SKM-1 treated with dmso at 0.1 percent for 144 hours (cell line): ENCODE results near the gene GRAMD1B.
A peak's percentile ranks its signal among the peaks of the same experiment; 100 is the strongest.
"Not testable (repeated sequence)": the region's sequence is repeated elsewhere in the genome, so short reads cannot be mapped to it uniquely, and the experiment has no call there.

Experiments used
- DNase-seq: peaks from one replicate; lab custom pipeline; 2025; ENCODE audit not compliant: unreplicated experiment; lab: John Stamatoyannopoulos, UW

The GRAMD1B gene

DNA sequence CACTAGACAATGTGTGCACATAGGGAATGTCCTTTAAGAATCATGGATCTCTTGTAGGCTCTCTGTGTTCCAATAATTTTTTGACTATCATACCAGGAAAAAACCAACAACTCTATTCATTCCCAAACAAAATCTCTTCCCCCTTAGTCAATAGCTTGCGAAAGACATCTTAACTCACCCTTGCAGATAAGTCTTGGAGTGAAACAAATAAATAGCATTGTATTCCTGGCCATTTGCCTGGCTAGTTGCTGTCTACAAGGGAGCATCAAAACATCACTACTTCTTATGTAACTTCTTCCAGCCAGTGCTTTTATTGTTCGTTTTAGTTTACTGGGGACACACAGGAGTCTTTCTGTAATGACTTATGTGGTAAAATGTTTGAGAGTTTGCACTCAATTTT, 194.9 kb downstream of the GRAMD1B start:
- no peak for DNase-seq

DNA sequence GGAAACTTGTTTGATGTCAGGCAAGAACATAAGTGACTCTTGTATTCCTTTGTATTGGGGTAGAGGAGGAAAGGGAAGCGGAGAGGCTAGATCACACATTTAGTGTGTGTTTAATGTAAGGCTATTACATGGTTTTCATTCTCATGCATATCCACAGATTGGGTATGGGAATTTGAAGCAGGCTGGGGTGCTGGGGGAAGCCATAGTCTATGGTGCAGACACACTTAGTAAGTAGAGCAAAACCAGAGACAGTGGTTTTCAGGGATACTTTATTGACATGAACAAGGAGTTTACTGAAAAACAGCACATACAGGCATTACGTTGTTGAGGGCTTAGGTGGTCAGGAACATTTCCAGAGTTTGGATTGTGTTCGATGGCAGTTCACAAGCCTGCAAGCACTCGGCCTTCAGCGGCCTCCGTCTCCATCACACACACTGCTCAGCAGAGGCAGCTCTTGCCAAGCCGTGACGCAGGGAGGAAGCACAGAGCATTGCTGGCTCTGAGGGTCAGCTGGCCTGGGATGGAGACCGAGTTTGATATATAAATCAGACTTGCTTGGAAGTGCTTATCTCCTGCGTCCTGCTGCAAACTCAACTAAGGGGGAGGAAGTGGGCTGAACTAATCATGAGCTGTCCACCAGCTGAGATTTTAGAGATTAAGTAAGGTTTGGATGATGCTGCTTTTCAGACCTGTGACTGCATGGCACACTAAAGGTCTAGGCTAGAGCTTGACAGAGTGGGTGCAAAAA, 199.0 kb downstream of the GRAMD1B start:
- DNase-seq: no peak

DNA sequence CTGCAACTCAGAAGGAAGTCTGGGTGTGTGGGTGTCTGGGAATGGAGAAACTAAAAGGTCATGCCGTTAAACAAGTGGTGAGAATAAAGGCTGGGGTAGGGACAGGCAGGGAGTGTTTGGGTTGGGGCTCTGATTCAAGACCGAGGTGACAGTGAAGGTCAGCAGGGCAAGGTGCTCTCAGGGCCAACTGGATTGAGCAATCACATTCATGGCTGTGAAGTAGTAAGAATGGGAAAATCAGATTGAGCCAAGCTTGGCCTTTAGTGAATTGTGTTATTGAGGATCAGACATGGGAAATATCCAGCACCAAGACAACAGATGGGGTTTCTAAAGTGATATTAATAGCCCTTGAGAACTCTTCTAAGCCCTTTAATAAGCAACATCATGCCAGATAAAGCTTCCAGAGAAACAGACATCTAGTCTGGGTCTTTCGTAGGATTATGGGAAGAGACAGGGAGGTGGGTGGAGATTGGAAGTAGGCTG, 200.1 kb downstream of the GRAMD1B start:
- no peak for DNase-seq

DNA sequence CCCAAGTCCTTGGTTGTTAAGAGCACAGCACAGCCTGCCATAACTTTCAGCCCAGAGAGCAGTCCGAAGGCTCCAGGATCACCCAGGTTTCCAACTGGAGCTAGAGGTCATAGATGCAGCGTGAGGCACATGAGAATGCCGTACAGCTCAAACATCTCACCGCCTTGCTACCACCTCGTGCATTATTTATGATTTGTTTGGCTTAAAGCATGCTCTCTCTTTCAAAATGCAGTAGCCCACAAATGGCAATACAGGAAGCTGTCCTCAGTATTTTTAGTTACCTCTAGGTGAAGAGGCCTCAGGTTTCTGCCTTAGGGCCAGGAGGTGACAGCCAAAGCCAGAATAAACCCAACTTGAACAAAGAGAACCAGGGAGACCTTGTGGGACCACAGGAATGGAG, 210.0 kb downstream of the GRAMD1B start:
- DNase-seq: no peak

DNA sequence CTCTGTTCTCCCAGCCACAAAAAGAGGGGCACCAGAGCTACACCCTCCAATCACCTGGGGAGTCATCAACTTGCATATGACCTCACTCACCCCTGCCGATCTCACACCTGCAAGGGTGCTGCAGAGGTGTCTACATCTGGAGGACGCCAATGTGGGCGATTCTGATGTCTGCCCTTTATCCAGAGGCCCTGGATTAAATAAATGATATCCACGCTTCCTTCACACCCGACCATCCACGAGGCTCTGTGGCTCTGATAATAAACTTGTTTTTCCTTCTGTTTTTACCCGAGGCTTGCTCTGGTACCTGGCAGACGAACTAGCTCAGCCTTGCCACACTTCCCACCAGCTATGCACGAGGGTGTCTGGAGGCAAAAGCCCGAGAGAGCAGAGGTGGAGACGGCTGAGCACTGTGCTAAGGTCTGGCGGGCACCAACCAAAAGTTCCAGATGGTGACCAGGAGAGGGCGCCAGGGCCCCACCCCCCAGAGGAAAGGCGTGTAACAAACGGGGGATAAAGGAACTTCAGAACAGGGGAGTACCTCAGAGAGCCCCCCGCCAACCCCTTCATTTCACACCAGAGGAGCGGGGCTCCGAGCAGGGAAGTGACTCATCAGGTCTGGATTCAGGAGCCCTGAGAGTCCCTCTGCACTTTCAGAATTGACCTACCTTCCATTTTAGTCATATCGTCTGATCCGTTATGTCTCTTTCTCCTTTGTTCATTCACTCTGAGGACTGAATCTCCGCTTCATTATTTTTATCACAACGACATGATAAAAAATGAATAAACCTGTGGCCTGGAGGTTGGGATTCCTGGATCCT, 210.8 kb downstream of the GRAMD1B start:
- peak; percentile 50 for DNase-seq

DNA sequence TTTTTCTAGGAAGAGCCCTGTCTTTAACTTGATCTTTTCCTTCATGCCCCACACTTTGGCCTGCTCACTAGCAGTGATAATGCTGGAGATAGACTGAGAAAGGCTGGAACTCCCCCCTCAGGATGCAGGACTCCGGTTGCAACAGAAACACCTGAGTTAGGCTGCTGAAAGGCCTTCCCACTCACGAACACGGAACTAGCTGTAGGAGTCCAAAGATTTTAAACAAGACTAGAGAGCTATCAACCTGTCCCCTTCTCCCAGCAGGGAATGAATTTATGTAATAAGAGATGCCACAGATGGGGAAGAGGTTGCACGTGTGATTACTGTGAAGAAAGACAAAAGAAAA, 211.4 kb downstream of the GRAMD1B start:
- no peak for DNase-seq

DNA sequence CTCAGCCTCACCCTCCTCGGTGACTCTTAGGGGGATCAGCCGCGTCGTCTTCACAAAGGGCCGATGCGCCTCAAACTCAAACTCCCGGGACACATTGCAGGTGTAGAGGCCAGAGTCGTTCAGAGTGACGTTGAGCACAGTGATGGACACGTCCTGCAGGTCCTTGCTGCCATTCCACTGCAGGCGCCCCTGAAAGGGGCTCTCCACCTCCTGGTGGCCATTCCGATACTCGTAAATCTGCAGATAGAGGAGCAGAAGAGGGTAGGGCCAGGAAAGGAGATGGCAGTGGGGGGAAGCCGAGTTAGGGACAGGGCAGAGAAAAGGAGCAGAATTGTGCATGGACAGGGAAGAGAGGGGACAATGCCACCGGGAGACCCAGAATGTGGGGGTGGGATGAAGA, 212.4 kb downstream of the GRAMD1B start:
- DNase-seq: no peak

DNA sequence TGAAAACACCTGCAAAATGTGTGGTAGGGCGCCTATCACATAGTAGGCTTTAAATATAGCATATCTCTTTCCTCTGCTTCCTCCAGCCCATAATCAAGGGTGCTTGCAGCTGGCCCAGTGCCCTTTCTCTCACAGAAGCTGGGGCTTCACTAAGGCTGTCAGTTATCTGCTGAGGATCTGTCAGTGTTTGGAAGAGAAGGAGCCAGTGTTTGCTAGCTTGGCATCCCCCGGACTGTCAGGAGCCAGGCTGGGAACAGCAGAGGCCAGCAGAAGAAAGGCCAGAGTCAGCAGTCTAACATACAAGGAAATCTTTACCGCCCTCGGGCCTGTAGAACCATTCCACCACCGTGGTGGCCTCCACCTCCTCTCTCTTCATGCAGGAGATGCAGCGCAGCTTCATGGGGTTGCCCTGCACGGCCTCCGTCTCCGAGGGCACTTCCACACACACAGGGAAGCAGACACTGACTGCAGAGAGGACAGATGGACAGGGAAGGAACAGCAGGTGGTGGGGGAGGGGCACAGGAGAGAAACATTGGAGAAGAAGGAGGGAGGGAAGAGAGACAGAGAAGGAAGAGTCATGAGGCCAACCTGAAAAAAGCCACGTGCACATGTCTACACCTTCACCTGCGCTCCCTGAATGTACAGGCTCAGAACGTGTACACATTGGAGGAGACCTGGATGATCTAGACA, 215.4 kb downstream of the GRAMD1B start:
- no peak for DNase-seq

DNA sequence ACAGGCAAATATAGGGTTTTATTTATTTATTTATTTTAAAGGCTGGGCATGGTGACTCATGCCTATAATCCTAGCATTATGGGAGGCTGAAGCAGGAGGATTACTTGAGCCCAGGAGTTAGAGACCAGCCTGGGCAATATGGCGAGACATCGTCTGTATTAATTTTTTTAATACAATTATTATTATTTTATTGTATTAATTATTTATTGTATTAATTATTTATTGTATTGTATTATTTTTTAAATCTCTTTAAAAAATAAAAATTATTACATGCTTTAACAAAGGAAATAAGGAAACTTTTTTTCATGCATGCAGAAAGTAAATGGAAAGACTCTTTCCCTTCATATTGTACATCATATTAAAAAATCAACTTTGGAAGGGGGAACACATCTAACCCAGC, 220.8 kb downstream of the GRAMD1B start:
- no peak for DNase-seq

DNA sequence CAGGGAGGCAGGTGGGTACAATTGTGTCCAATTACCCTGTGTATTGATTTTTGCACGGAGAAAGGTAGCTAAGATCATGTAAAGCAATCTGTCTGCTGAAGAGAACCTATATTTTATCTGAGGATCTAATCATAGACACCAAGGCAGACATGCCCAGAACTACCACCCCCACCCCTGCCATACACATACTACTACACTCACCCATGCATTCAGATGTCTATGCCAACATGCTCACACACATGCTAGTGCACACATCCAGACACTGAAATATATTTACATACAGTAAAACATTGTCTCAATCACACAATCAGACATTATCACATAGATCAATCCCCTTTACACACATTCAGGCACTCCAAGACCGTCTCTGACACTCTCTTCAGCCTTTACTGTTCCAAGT, 222.5 kb downstream of the GRAMD1B start:
- no peak for DNase-seq

DNA sequence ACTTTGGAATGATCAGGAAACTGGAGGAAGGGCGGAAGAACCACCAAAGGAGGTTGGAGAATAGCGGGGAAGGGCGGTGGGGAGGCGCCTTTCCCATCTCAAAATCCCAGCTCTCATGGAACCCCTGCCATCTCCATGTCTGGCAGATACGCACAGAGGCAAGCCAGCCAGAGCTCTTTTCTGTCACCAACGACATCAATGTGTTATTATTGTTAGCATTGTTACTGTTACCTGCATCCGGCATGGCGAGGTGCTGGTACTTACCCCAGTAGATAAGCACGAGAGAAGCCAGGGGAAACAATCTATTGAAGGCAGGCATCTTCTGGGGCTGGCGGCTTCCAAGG, 223.4 kb downstream of the GRAMD1B start:
- DNase-seq: no peak

DNA sequence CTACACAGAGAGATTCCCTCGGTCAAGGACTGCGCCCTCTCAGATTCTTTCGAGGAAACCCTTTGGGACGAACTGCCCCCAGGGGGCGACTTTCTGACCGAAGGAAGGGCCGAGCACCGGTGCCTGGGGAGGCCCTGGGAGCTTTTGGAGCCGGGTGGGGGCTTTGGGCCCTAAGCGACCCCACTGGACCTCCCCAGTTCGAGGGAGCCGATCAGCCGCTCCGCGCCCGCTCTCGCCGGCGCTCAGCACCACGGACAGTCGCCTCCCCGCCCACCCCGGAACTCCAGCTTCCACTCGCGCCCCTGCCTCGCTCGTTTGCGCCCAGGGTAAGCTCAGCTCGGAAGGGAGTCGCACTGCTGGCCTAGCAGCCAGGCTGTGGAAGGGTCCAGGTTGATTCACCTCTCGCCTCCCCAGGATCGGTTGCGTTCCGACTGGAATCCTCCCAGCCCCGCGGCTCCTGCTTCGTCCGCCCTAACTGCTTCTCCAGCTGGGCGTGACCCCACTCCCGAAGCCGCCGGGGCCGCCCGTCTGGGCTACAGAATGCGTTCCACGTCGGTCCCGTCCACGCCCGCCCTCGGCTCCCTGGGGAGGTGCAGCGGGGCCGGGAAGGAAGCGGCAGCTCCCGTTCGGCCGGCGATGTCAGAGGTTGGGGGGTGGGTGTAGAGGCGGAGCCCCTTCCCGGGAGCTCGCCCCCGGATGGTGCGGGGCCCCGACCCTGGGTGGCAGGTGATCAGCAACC, 223.9 kb downstream of the GRAMD1B start:
- DNase-seq: no peak

DNA sequence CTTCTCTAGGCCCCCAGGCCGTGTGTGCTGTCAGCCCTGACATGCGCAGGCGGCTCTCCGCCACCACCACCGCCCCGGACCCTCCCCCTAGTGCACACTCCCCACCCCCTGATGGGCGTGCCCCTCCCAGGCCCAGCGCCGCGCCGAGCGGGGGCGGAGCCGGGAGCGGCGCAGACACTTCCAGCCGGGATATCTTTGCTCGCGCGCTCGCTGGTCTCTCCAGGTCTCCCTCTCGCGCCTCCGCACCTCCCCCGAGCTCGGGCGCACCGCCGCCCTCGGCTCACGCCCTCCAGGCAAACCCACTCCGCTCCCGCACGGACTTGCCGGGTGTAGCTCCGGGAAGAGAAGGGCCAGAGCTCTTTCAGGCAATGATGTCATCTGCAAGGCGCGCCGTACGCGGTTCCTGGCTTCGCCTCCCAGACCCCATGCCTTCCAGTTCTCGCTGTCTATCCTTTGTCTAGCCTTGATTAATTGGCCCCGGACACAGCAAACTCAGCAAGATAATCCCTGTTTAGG, 224.6 kb downstream of the GRAMD1B start, which contains the start of gene SCN3B:
Gene SCN3B (minus strand): TSS at position 59 of the 516 bp plus-strand sequence. CDS start 823 bp downstream, outside the sequence.
- no peak for DNase-seq

DNA sequence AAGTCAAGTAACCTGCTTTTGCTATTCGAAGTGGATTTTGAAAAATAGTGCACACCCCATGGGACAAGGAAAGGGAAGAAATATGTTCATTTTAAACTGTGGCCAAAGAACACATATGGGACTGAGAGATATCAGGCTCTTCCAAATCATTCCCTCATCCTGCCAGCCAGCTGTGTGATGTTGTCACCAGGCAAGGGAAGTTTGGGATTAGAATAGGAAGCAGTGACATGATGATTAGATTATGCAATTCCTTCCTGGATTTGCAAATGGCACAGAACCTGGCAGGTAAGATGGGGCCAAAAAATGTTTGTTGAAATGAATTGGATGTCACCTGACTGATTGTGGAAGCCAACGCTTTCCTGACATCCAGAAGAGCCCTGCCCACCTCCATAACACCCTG, 229.2 kb downstream of the GRAMD1B start:
- DNase-seq: no peak

DNA sequence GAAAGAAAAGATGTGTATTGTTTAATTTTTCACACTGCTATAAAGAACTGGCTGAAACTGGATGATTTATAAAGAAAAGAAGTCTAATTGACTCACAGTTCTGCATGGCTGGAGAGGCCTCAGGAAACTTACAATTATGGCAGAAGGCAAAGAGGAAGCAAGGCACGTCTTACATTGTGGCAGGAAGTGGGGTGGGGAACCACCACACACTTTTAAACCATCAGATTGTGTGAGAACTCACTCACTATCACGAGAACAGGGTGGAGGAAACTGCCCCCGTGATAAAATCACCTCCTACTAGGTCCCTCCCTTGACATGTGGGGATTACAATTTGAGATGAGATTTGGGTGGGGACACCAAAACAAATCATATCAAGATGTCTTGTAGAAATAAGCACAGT, 229.9 kb downstream of the GRAMD1B start:
- not testable (repeated sequence) for DNase-seq

DNA sequence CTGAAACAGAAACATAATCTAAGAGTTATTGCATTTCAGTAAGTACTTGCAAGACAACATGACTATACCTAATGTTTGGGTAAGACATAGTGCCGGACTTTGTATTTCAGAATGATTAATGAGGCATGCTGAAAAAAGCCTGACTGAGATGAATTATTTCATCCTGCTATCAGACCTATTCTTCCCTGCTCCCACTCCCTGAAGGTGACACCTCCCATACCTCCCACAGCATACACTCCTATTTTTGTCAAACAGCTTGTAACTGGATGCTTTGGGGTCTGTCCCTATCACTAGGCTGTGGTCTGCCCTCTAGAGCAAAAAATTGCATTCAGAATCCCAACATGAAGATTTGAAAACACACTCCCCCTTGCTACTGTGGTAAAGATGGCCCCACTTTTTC, 235.2 kb downstream of the GRAMD1B start:
- DNase-seq: no peak

DNA sequence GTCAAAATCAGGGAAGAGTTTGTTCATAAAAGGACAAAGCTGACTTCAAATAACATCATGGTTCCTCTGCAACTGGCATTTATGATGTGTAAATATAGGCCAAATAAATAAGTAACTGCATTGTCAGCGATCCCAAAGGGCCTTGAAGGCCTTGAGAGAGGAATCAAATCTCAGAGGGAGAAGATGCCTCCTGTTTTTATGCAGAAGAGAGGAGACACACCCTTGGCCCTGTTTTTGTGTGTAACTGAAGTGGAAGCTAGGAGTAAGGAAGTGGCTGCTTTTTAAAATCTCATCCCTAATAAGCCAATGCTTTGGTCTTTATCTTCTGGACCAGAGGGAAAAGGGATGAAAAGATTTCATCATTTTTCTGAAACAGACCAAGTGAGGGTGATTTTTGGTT, 240.0 kb downstream of the GRAMD1B start:
- DNase-seq: no peak

DNA sequence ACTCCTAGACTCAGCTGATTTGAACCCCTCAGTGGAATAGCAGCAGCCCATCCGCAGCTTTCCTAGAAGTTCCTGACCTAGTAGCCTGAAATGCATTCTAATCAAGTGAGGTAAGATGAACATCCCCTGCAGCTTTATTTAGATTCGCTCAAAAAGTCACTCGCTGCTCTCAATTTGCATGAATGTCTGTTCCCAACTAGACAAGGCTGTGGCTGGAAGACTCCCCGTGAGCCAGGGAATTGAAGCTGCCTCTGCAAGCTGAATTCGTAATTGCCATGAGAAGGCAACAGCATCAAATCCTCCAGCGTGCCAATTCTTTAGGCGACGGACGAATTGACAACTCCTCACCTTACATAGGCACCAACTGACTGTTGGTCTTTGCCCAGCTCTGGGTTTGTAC, 241.5 kb downstream of the GRAMD1B start:
- DNase-seq: no peak

DNA sequence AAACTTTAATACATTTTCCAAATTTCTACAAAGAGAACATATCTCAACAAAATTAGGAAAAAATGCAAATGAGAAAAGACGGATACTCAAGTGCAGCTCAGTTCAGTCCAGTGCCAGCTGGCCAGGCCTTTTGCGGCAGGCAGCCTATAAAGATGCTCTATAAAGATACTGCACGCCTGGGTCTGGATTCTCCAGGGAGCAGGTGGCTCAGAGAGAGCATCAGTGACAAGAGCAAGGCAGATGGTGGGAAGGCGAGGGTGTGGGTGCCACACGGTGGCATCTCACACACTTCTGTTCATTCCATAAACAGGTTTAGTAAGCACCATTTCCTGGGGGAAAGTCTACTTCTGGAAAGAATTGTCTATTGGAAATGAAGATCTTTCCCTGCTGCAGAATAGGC, 242.5 kb downstream of the GRAMD1B start:
- no peak for DNase-seq

DNA sequence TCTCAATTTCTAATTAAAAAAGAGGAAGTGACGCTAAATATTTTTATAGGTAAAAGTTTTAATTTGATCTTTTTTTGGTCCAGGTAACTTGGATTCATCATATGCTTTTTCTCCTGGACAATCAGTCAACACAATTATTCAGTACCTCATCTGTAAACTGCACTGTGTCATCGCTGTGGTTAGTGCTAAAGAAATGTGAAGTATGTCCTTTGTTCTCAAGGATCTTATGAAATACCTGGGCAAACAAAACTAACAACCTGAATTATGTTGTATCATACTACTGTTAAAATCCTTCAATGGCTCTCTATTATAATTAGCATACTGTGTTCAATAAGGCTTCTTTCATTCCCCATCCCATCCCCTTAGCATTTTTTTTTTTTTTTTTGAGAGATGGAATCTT, 244.2 kb downstream of the GRAMD1B start:
- no peak for DNase-seq
